ENCODE data around the gene ZBTB48. TPM values are rescaled to one million over a fixed set of nuclear protein-coding genes. Genes with fewer than 3 reads are reported as not detected.

ZBTB48 gene
- total RNA-seq, 1 experiment from 2014 or later, result 35.3 TPM

GRCh38 chr1:6570987-6571386 is 8.8 kb upstream of the ZBTB48 start:
- CTCF ChIA-PET, result no interaction called here
- POLR2A ChIA-PET (ENCODE audit: low non-redundant PET), result no interaction called here
- intact Hi-C loops (cut with micrococcal nuclease; ENCODE audit: unreplicated experiment), result no loop called here
- Histone ChIP-seq H3K27me3 (replicated peaks; ENCODE audit: insufficient read depth, low read depth, low read length, poor library complexity) (peaks cover 2% of the 10 kb centered on the region), H3K4me1 (ENCODE audit: insufficient read depth, low read length, poor library complexity, severe bottlenecking) (no peaks in the 10 kb centered on the region), H3K36me3 (ENCODE audit: insufficient read depth, low read length, poor library complexity, severe bottlenecking) (no peaks in the 10 kb centered on the region), H3K9me3 (ENCODE audit: low read depth, low read length, poor library complexity, severe bottlenecking) (no peaks in the 10 kb centered on the region), H3K4me3 (ENCODE audit: low read depth, low read length, poor library complexity, severe bottlenecking) (no peak overlapping the region), H3K27ac (ENCODE audit: low read depth, low read length, poor library complexity, severe bottlenecking) (no peak overlapping the region)
- no TSS peak for BruUV-seq (replicated peaks)
- TF ChIP-seq CTCF (conservative IDR thresholded peaks at IDR 0.05; ENCODE audit: low read depth, low read length) (no peak), EZH2 (IDR thresholded peaks at IDR 0.05; ENCODE audit: borderline replicate concordance, low read depth, low read length, poor library complexity, severe bottlenecking) (no peak)
- DNase-seq (ENCODE audit: low spot score), result no peak

DNA sequence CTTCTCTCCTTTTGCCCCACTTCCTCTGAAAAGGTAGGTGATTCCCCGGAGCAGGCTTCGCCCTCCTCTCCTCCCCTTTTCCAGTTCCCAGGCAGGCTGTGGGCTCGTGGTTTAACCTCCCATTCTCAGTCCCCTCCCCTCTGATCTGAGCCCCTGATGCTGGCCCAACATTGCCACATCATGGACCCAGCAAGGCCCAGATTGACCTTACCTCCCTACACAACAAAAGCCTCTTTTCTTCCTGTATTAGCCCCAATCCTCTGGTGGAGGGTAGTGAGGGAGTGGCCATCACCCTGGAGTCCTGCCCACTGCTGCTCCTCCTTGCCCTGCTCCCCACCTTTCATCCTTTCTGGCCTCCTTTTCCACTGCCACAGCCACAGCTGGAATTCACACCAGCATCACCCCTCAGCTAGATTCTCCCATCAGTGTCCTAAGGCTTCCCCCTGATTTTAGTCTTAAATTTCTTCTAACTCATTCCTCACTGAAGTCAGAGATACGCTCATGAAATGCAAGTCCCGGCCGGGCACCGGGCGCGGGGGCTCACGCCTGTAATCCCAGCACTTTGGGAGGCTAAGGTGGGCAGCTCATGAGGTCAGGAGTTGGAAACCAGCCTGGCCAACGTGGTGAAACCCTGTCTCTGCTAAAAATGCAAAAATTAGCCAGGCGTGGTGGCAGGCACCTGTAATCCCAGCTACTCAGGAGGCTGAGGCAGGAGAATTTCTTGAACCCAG is 7.0 kb upstream of the ZBTB48 start:
- BruUV-seq (replicated peaks), result no TSS peak
- ChIA-PET CTCF (no interaction called here), POLR2A (ENCODE audit: low non-redundant PET) (no interaction called here)
- Histone ChIP-seq H3K4me3 (ENCODE audit: low read depth, low read length, poor library complexity, severe bottlenecking) (no peak overlapping the region), H3K4me1 (ENCODE audit: insufficient read depth, low read length, poor library complexity, severe bottlenecking) (no peaks in the 10 kb centered on the region), H3K9me3 (ENCODE audit: low read depth, low read length, poor library complexity, severe bottlenecking) (no peaks in the 10 kb centered on the region), H3K36me3 (ENCODE audit: insufficient read depth, low read length, poor library complexity, severe bottlenecking) (no peaks in the 10 kb centered on the region), H3K27ac (ENCODE audit: low read depth, low read length, poor library complexity, severe bottlenecking) (no peak overlapping the region), H3K27me3 (replicated peaks; ENCODE audit: insufficient read depth, low read depth, low read length, poor library complexity) (no peaks in the 10 kb centered on the region)
- no peak for TF ChIP-seq EZH2 (IDR thresholded peaks at IDR 0.05; ENCODE audit: borderline replicate concordance, low read depth, low read length, poor library complexity, severe bottlenecking)
- no peak for TF ChIP-seq CTCF (conservative IDR thresholded peaks at IDR 0.05; ENCODE audit: low read depth, low read length)
- DNase-seq (ENCODE audit: low spot score), result no peak
- intact Hi-C loops (cut with micrococcal nuclease; ENCODE audit: unreplicated experiment), result no loop called here

GRCh38 chr1:6574025-6574620 is 5.7 kb upstream of the ZBTB48 start:
- intact Hi-C loops (cut with micrococcal nuclease; ENCODE audit: unreplicated experiment), result no loop called here
- ChIA-PET POLR2A (ENCODE audit: low non-redundant PET) (no interaction called here), CTCF (no interaction called here)
- no peaks in the 10 kb centered on the region for H3K27me3 ChIP-seq (replicated peaks; ENCODE audit: insufficient read depth, low read depth, low read length, poor library complexity)
- TF ChIP-seq CTCF (conservative IDR thresholded peaks at IDR 0.05; ENCODE audit: low read depth, low read length), result no peak
- no peak for DNase-seq (ENCODE audit: low spot score)
- BruUV-seq (replicated peaks), result no TSS peak
- no peaks in the 10 kb centered on the region for H3K4me1 ChIP-seq (ENCODE audit: insufficient read depth, low read length, poor library complexity, severe bottlenecking)
- no peaks in the 10 kb centered on the region for H3K9me3 ChIP-seq (ENCODE audit: low read depth, low read length, poor library complexity, severe bottlenecking)
- no peaks in the 10 kb centered on the region for H3K36me3 ChIP-seq (ENCODE audit: insufficient read depth, low read length, poor library complexity, severe bottlenecking)
- no peak overlapping the region for H3K4me3 ChIP-seq (ENCODE audit: low read depth, low read length, poor library complexity, severe bottlenecking)
- H3K27ac ChIP-seq (ENCODE audit: low read depth, low read length, poor library complexity, severe bottlenecking), result no peak overlapping the region

Measured in A673 (cell line).